Activated CD8-positive, alpha-beta memory T cell treated with anti-CD3 and anti-CD28 coated beads for 24 hours (primary cell): ENCODE results near the gene UFL1.
"Not testable (repeated sequence)": the region's sequence is repeated elsewhere in the genome, so short reads cannot be mapped to it uniquely, and the experiment has no call there.

Experiments used
- DNase-seq: peaks from one replicate; pipeline ENCODE4 v3.0.0-alpha.2; 2020

The UFL1 gene

DNA sequence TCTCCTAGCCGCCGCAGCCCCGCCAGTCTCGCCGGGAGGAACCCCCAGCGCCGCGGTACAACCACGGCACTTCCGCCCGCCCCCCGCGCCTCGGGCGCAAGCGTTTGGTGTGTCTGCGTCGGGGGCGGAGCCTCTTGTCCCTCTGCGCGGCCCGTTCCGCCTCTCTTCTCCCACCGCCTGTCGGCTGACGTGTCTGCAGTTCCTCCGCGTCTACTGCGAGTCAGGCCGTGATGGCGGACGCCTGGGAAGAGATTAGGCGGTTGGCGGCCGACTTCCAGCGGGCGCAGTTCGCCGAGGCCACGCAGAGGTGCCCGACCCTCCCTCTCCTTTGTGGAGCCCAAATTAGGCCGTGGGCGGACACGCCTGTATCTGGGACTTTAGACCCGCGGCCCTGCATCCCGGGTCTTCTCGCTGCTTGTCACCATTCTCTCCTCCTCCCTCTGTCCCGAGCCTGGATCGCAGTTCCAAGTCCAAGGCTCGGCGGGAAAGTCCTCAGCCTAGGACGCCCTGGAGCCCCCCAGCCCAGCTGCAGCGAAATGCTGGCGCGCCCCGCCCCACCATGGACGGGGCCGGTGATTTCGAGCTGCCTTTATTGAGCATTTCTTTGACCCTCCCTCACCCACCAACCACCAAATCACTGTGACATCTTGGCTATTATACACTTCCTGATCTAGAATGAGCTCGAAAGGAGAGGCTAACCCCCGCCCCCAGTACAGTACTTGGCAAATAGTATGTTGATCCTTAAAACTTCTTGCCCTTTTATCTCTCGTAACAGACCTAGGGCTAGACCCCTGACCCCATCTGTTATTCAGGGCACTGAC lies at the start of gene UFL1:
TSS of gene UFL1 (plus strand) at position 163 of the 821 bp plus-strand sequence. CDS start at position 231, 68 bp downstream.
- DNase-seq: peak; percentile 96

DNA sequence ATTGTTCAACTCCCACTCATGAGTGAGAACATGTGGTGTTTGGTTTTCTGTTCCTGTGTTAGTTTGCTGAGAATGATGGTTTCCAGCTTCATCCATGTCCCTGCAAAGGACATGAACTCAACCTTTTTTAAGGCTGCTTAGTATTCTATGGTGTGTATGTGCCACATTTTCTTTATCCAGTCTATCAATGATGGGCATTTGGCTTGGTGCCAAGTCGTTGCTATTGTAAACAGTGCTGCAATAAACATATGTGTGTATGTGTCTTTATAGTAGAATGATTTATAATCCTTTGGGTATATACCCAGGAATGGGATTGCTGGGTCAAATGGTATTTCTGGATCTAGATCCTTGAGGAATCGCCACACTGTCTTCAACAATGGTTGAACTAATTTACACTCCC lies 49.3 kb upstream of the UFL1 start:
- not testable (repeated sequence) for DNase-seq

DNA sequence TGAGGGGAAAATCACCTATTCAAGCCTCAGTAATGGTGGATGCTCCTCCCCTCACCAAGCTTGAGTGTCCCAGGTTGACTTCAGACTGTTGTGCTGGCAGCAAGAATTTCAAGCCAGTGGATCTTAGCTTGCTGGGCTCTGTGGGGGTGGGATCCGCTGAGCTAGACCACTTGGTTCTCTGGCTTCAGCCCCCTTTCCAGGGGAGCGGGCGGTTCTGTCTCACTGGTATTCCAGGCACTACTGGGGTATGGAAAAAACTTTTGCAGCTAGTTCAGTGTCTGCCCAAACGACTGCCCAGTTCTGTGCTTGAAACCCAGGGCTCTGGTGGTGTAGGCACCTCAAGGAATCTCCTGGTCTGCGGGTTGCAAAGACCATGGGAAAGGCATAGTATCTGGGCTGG lies 42.9 kb upstream of the UFL1 start:
- DNase-seq: no peak

DNA sequence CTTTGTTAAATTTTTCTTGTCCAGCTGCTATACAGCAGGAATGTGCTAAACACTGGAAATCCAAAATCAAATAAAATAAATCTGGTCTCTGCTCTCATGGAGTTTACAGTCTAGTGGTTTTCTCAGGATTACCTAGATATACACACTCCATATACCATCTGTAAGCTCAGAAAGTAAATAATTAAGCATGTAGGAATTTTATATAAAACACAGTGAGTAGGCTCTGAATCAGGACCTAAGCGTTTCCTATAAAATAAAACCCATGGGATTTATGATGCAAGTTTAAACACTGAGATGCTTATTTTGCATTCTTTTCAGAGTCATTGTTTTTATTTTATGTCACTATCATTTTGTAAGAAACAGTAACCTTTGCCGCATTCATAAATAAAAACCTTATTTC lies 29.7 kb upstream of the UFL1 start:
- no peak for DNase-seq

DNA sequence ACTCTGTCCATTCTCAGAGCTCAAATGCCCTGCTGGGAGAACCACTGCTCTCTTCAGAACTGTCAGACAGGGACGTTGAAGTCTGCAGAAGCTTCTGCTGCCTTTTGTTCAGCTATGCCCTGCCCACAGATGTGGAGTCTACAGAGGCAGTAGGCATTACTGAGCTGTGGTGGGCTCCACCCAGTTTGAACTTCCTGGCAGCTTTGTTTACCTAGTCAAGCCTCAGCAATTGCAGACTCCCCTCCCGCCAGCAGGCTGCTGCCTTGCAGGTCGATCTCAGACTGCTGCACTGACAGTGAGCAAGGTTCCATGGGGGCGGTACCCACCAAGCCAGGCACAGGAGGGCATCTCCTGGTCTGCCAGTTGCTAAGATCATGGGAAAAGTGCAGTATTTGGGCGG lies 21.8 kb upstream of the UFL1 start:
- peak; percentile 66 for DNase-seq

DNA sequence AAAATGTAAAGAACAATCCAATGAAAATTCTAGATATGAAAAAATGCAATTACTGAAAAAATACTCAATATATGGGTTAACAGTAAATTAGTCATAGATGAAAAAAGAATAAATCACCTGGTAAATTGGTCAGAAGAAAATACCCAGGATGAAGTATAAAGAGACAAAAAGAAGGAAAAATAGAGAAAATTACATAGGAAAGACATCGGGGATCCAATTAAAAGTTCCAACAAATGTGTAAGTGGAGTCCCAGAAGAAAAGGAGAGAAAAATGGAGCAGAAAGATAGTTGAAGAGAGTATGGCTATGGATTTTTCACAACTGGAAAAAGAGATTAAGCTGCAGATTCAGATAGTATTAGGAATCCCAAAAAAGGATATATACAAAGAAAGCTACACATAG lies 18.7 kb upstream of the UFL1 start:
- DNase-seq: no peak

GRCh38 chr6:96505363-96505762 lies 16.2 kb upstream of the UFL1 start:
- DNase-seq: no peak

GRCh38 chr6:96509281-96509680 lies 12.3 kb upstream of the UFL1 start:
- no peak for DNase-seq

- DNase-seq: no peak
These were observed 1.2 kb upstream of the UFL1 start for GRCh38 chr6:96520171-96521115.

- DNase-seq: no peak
These were observed 331 bp upstream of the UFL1 start for GRCh38 chr6:96521306-96521643.

GRCh38 chr6:96522465-96523009 lies 931 bp downstream of the UFL1 start:
- no peak for DNase-seq

- no peak for DNase-seq
These were observed 6.6 kb downstream of the UFL1 start for GRCh38 chr6:96528193-96528592.

DNA sequence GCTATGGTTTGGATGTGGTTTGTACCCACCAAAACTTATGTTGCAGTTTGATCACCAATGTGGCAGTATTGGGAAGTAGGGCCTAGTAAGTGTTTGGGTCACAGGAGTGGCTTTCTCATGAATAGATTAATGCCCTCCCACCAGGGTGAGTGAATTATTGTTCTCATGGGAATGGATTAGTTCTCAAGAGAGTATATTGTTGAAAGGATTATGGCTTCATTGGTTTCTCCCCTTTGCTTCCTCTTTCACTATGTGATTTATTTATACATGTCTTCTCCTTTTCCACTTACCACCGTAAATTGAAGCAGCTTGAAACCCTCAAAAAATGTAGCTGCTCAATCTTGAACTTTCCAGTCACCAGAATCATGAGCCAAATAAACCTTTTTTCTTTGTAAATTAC lies 10.8 kb downstream of the UFL1 start:
- DNase-seq: no peak

GRCh38 chr6:96537726-96538125 lies 16.1 kb downstream of the UFL1 start:
- no peak for DNase-seq

DNA sequence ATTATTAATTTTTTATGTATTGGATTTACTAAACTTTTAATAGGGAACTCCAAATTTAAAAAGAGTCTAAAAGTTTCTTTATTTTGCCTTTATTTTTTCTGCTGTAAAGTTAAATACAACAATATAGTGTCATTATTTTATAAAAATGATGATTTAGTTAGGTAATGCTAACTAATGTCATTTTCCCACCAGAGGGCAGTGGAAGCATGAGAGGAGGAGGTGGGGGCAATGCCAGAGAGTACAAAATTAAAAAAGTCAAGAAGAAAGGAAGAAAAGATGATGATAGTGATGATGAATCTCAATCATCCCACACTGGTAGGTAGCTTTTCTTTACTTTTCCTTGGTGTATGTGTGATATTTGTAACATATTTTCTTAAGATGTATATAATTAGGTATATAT lies 21.1 kb downstream of the UFL1 start:
- no peak for DNase-seq

GRCh38 chr6:96545882-96546281 lies 24.3 kb downstream of the UFL1 start:
- no peak for DNase-seq

DNA sequence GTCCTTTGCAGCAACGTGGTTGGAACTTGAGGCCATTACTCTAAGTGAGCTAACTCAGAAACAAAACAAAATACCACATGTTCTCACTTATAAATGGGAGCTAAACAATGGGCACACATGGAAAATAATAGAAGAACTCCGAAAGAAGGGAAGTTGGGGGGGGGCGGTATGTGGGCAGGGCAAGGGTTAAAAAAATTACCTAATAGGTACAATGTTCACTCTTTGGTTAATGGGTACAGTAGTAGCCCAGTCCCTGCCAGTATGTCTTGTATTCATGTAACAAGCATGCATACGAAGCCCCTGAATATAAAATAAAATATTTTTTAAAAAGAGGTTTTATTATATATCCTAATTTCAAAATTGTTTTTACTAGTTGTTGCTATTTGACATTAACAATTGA lies 26.0 kb downstream of the UFL1 start:
- no peak for DNase-seq

DNA sequence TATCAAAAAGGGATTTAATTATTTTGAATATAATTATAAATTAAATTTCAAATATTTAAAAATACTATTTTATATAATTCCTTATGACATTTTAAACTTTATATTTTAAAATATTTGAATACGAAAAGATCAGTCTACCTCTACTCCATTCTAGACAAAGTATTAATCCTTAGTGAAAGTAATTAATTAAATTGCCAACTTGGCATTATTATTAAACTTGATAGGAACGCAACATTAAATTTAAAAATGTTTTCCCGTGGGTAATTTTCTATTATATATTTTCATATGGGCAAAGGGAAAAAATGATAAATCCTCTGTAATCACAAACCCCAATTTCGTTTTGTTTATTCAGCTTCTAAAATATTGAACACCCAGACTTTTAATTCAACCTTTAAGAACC lies 33.0 kb downstream of the UFL1 start:
- DNase-seq: no peak

GRCh38 chr6:96559740-96560139 lies 38.1 kb downstream of the UFL1 start:
- not testable (repeated sequence) for DNase-seq

GRCh38 chr6:96562886-96563285 lies 41.3 kb downstream of the UFL1 start, which contains the start of gene FHL5:
FHL5 (plus strand) TSS chr6:96563128; CDS start chr6:96603614, 40,486 bp downstream.
- DNase-seq: no peak

DNA sequence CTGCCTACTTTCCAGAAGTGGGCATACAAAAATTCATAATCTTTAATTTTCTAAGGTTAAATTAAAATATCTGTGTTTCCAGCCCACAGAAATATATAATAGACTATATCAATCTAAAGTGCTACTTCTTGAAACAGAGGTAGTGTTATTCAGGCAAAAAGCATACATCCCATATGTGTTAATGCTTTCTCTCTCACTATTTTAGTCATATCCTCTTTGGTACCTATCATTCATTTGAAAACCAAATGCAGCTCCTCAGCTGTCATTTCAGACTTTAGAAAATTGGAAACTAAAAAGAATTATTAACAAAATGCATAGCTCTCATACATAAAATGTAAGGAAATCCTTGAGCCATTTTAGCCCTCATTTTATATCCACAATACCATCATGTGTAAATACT lies 42.2 kb downstream of the UFL1 start:
- no peak for DNase-seq

- no peak for DNase-seq
These were observed 48.4 kb downstream of the UFL1 start for GRCh38 chr6:96570053-96570452.

DNA sequence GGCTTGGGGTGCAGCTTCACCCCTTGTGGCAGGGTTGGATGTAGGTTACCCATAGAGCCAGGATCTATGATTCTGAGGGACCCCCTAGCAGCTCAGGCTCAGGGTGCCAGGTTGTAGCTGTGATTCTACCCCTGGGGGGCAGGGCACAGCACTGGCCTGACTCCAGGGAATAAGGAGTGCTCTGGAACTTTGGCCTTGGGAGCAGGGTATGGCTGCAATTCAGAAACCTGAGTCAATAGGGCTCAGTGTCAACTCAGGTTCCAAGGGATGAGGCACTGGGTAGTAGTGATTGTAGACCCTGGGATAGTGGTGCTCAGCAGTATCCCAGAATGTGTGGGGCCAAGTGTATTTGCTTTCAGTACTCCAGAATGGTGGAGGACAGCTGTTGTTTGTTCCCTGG lies 49.9 kb downstream of the UFL1 start:
- DNase-seq: no peak

- no peak for DNase-seq
These were observed 53.8 kb downstream of the UFL1 start for GRCh38 chr6:96575359-96575758.
